ENCODE measurements around the gene BBX. TPM values are rescaled to one million over a fixed set of nuclear protein-coding genes. Genes with fewer than 3 reads are reported as not detected.

BBX gene
- total RNA-seq, 4 donors from 2014 or later = 73.0 to 216 (median 106) TPM

GRCh38 chr3:107806536-107806935 lies 283.8 kb downstream of the BBX start:
- DNase-seq = no peak
- Histone ChIP-seq H3K4me1 (no peaks in the 10 kb centered on the region), H3K9me3 (no peaks in the 10 kb centered on the region), H3K36me3 (peaks cover 9 to 27% of the 10 kb centered on the region in 2 donors), H3K27ac (no peak overlapping the region), H3K4me3 (replicated peaks in 1 of 3) (no peak overlapping the region), H3K27me3 (no peaks in the 10 kb centered on the region)
- 99% methylated on average over 3 of the region's 3 CpGs for WGBS, 2 donors
- TF ChIP-seq POLR2A (IDR thresholded peaks at IDR 0.05) (no peak), CTCF (IDR thresholded peaks at IDR 0.05) (no peak)
- intact Hi-C loops (cut with DNase I) = no loop called here

- H3K27ac ChIP-seq = no peak overlapping the region
- 92 to 93% methylated on average over 8 of the region's 8 CpGs for whole genome bisulfite sequencing, 2 donors
- TF ChIP-seq POLR2A (IDR thresholded peaks at IDR 0.05) (no peak), CTCF (IDR thresholded peaks at IDR 0.05) (no peak)
- no peak overlapping the region for H3K4me3 ChIP-seq (replicated peaks in 1 of 3)
- no peaks in the 10 kb centered on the region for H3K27me3 ChIP-seq
- H3K36me3 ChIP-seq = peaks cover 0 to 10% of the 10 kb centered on the region in 2 donors
- H3K9me3 ChIP-seq = no peaks in the 10 kb centered on the region
- DNase-seq = no peak
- H3K4me1 ChIP-seq = no peaks in the 10 kb centered on the region
- intact Hi-C loops (cut with DNase I) = no loop called here
Observed at GRCh38 chr3:107810171-107811071, 287.7 kb downstream of the BBX start.

- TF ChIP-seq POLR2A (IDR thresholded peaks at IDR 0.05) (no peak), CTCF (IDR thresholded peaks at IDR 0.05) (no peak)
- no peaks in the 10 kb centered on the region for H3K4me1 ChIP-seq
- 82 to 84% methylated on average over 1 of the region's 1 CpG for WGBS, 2 donors
- H3K36me3 ChIP-seq = no peaks in the 10 kb centered on the region
- H3K27ac ChIP-seq = no peak overlapping the region
- H3K27me3 ChIP-seq = no peaks in the 10 kb centered on the region
- H3K9me3 ChIP-seq = no peaks in the 10 kb centered on the region
- no peak for DNase-seq
- no peak overlapping the region for H3K4me3 ChIP-seq (replicated peaks in 1 of 3)
- intact Hi-C loops (cut with DNase I) = no loop called here
Observed at GRCh38 chr3:107813026-107813425, 290.3 kb downstream of the BBX start.

- intact Hi-C loops (cut with DNase I) = no loop called here
- Histone ChIP-seq H3K4me3 (replicated peaks in 1 of 3) (no peak overlapping the region), H3K27ac (no peak overlapping the region), H3K9me3 (no peaks in the 10 kb centered on the region), H3K36me3 (no peaks in the 10 kb centered on the region), H3K27me3 (no peaks in the 10 kb centered on the region), H3K4me1 (no peaks in the 10 kb centered on the region)
- TF ChIP-seq POLR2A (IDR thresholded peaks at IDR 0.05) = no peak
- TF ChIP-seq CTCF (IDR thresholded peaks at IDR 0.05) = no peak
- DNase-seq = no peak
- WGBS, 2 donors = 50 to 64% methylated on average over 6 of the region's 6 CpGs
Observed at GRCh38 chr3:107816107-107816506, 293.3 kb downstream of the BBX start.

DNA sequence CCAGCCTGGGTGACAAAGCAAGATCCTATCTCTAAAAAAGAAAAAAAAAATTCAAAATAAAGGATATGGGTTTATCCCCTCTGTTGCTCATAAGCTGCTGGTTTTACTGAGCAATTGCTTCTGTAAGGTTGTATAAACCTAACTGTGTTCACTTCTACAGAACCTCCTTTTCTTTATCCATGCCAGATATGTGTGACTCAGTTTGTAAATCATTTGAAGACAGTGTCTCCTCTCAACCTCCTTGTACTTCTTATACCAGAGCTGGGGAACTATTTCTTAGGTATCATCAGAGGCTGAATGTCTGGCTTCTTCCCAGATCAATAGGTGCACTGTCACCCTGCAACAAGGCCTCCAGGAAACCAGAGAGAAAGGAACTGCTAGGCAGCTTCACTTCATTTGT lies 294.3 kb downstream of the BBX start:
- intact Hi-C loops (cut with DNase I) = no loop called here
- H3K36me3 ChIP-seq = no peaks in the 10 kb centered on the region
- TF ChIP-seq CTCF (IDR thresholded peaks at IDR 0.05) = no peak
- DNase-seq = no peak
- no peaks in the 10 kb centered on the region for H3K27me3 ChIP-seq
- no peaks in the 10 kb centered on the region for H3K9me3 ChIP-seq
- no peak overlapping the region for H3K4me3 ChIP-seq (replicated peaks in 1 of 3)
- no peak overlapping the region for H3K27ac ChIP-seq
- no peaks in the 10 kb centered on the region for H3K4me1 ChIP-seq

All from thyroid gland (tissue), 4 donors.